AG04449 (cell line): ENCODE measurements around the gene RABGGTA.

Experiments
- CTCF ChIA-PET: fragments of 350-600 bp; formaldehyde crosslinking; extraction: SDS; loops from one replicate; lab custom pipeline; 2021; ENCODE audit warnings: antibody characterized with exemption; lab: Yijun Ruan, JAX
- POLR2A ChIA-PET: fragments of 400-600, 350-600 bp; formaldehyde crosslinking; extraction: SDS; loops from one replicate; lab custom pipeline; 2020; ENCODE audit warnings: antibody characterized with exemption, inconsistent platforms; lab: Yijun Ruan, JAX
- DNase-seq: peaks from one replicate; pipeline ENCODE4 v3.0.0-alpha.2; 2010; ENCODE audit warnings: low read depth, low spot score
- H3K4me3 ChIP-seq: 2 replicates; pipeline ENCODE4 v1.5.1; 2011; ENCODE audit warnings: low read depth, mild to moderate bottlenecking, control low read depth, low read length
- CTCF ChIP-seq: IDR thresholded peaks from one replicate; pipeline ENCODE4 v1.5.1; 2011; ENCODE audit warnings: mild to moderate bottlenecking, moderate library complexity, low read length, control low read depth, inconsistent platforms; ENCODE audit not compliant: insufficient read depth; ENCODE audit errors: missing control alignments

Gene RABGGTA

DNA sequence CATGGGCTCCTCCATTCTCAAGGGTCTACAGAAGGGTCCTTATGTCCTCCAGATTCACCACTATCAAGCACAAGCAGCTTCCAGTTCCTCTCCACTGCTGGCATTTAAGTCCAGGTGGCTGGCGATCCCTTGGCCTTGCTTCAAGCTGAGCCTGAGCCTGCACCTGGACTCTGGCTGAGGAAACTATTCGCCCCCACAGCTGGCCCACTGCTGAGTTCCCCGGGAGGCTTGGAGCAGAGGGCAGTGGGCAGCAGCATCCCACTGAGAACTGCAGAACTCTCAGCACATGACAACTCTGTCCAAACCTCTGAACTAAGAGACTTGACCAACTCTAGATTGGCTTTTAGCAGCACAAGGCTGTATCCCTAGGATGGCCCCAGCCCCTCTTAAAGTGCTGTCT lies 11.3 kb upstream of the RABGGTA start:
- DNase-seq, result no peak
- ChIA-PET CTCF (interaction anchor here (0.9 to 7.7 kb wide), 6 partner anchors 10 to 150 kb away, joined by 3 to 63 read pairs (median 10); partner anchors contain the start of genes RABGGTA and TINF2), POLR2A (interaction anchor here (1.3 kb wide), 1 partner anchor 12 kb away, joined by 3 read pairs; the partner anchor contains the start of gene RABGGTA)
- no peak for TF ChIP-seq CTCF
- H3K4me3 ChIP-seq, result no peak overlapping the region

DNA sequence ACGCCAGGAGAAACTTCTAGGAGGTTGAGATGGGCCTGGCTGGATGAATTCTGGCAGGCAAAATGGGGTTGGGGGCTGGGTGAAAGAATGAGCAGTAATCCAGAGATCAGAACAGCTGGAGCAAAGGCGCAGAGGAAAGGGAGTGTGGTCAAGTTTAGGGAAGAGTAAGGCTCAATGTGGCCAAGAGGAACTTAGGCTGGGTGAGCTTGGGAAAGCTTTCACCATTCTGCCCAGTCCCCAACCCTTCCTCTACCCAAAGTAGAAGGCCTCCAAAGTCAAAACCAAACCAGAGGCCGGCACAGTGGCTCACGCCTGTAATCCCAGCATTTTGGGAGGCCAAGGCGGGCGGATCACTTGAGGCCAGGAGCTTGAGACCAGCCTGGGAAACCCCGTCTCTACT lies 10.2 kb upstream of the RABGGTA start:
- H3K4me3 ChIP-seq, result no peak overlapping the region
- no peak for DNase-seq
- POLR2A ChIA-PET, result no interaction called here
- TF ChIP-seq CTCF, result no peak
- CTCF ChIA-PET, result interaction anchor here (1.9 to 7.7 kb wide), 4 partner anchors 11 to 40 kb away, joined by 6 to 63 read pairs (median 20); partner anchors contain the start of genes RABGGTA and TINF2

GRCh38 chr14:24280797-24281460 lies 9.5 kb upstream of the RABGGTA start:
- POLR2A ChIA-PET, result interaction anchor here (1.1 kb wide), 1 partner anchor 10 kb away, joined by 4 read pairs; the partner anchor contains the start of gene RABGGTA
- no peak for DNase-seq
- H3K4me3 ChIP-seq, result no peak overlapping the region
- CTCF ChIA-PET, result interaction anchor here (0.7 to 7.7 kb wide), 7 partner anchors 10 to 65 kb away, joined by 3 to 63 read pairs (median 13); partner anchors contain the start of genes CIDEB, MDP1 and RABGGTA
- TF ChIP-seq CTCF, result no peak

DNA sequence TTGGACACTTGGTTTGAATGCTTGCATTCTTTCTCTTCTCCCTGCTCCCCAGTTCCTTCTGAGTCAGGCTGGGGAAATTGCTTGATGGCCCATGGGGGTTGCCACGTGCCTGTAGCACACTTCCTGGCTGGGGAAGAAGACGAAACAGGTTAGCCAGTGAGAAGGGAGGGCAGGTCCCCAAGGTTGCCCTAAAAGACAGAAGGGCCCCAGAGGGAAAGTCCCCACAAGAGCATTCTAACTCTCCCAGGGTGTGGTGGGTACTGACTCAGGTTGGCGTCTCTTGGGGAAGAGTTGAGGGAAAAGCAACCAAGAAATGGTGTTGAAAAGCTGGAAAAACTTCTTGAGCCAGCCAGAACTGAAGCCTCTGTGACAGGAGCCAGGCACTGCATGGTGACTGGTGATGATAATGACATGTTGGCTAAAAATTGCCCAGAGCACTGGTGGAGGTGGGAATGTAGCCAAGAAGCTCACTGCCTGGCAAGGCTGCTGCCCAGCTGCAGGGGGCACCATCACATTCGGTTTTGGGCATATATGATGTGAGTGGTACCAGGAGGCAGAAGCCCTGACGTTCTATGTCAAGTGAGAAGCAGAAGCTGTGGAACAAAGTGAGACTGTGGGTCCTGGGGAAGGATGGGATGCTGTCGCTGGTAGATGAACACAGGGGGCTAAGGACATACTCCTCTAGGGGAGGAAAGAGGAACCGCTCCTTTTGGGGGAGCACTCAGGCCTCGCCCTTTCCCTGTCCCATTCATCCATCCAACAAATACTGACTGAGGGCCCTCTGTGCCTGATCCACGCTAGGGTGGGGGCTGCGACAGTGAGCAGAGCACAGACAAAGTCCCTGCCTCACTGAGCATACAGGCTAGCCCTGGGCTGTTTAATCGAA lies 8.1 kb upstream of the RABGGTA start:
- TF ChIP-seq CTCF, result no peak
- ChIA-PET CTCF (interaction anchor here (1.2 to 7.7 kb wide), 6 partner anchors 9 to 189 kb away, joined by 3 to 63 read pairs (median 10); partner anchors contain the start of genes CIDEB and RABGGTA), POLR2A (interaction anchor here (0.6 to 1.1 kb wide), 2 partner anchors 8 to 49 kb away, joined by 3 to 4 read pairs; partner anchors contain the start of gene RABGGTA)
- H3K4me3 ChIP-seq, result no peak overlapping the region
- no peak for DNase-seq

- TF ChIP-seq CTCF, result no peak
- CTCF ChIA-PET, result interaction anchor here (1.0 to 7.7 kb wide), 5 partner anchors 19 to 55 kb away, joined by 3 to 63 read pairs (median 4); partner anchors contain the start of genes CIDEB, DHRS1 and NOP9
- no peak overlapping the region for H3K4me3 ChIP-seq
- no peak for DNase-seq
- POLR2A ChIA-PET, result no interaction called here
These were observed 7.0 kb upstream of the RABGGTA start for GRCh38 chr14:24278424-24278823.
